SU-DHL-6 (cell line): ENCODE data around the gene PTPRE.

Source experiments
- EZH2phosphoT487 ChIP-seq: fragments of 200-600 bp; sonication (generic), shearing (Covaris generic); conservative IDR thresholded peaks from 2 replicates; pipeline ENCODE4 v1.6.1; 2018; ENCODE audit warnings: mild to moderate bottlenecking, antibody characterized with exemption, low read length, moderate library complexity, mixed read lengths
- TF ChIP-seq, protein P1 (sequence below): fragments of 200-600 bp; sonication (generic); IDR thresholded peaks from one replicate; pipeline ENCODE4 v1.5.1; 2017; ENCODE audit warnings: antibody characterized with exemption, mild to moderate bottlenecking, low read length, moderate library complexity; ENCODE audit not compliant: insufficient read depth, poor library complexity, severe bottlenecking

DNA sequence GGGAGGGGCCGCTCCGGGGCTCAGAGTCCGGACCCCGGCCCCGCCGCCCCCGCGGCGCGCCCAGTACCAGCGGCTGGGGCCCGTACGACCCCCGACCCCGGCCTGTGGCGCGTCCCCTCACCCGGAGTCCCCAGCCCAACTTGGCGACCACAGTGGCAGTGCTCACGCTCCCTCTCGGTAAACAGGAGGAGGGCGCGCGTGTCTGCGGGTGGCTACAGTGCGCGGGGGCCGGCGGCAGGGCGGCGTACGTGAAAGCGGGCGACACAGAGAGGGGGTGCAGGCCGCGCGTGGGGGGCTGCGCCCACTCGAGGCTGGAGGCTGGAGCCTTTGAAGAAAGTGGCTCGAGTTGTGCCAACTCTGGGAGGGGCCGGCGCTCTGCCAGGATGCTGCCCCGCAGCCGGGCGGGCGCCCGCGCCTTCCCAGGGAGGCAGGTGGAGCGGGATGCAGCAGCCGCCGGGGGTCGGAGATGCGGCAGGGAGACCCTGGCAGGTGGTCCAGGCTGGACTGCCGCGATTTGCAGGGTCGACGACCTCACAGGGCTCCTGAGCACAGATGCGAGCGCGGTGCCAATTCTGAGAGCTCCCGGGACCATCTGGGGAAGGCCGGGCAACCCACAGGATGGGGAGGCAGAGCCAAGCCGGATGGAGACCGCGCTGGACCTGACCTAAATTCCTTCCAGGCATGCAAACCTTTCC is 655 bp downstream of the PTPRE start:
- TF ChIP-seq, protein P1, sequence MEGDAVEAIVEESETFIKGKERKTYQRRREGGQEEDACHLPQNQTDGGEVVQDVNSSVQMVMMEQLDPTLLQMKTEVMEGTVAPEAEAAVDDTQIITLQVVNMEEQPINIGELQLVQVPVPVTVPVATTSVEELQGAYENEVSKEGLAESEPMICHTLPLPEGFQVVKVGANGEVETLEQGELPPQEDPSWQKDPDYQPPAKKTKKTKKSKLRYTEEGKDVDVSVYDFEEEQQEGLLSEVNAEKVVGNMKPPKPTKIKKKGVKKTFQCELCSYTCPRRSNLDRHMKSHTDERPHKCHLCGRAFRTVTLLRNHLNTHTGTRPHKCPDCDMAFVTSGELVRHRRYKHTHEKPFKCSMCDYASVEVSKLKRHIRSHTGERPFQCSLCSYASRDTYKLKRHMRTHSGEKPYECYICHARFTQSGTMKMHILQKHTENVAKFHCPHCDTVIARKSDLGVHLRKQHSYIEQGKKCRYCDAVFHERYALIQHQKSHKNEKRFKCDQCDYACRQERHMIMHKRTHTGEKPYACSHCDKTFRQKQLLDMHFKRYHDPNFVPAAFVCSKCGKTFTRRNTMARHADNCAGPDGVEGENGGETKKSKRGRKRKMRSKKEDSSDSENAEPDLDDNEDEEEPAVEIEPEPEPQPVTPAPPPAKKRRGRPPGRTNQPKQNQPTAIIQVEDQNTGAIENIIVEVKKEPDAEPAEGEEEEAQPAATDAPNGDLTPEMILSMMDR, result no peak
- TF ChIP-seq EZH2phosphoT487, result no peak
